GM12878 (cell line): Measurements from ENCODE around the gene EFCC1. TPM values are rescaled to one million over a fixed set of nuclear protein-coding genes. Genes with fewer than 3 reads are reported as not detected.

Source experiments
- ATAC-seq: fragments of 200-7000 bp; cut with Tn5 transposase; 3 replicates; pipeline ENCODE4 v1.9.1; 2020; ENCODE audit warnings: mild to moderate bottlenecking, moderate library complexity
- BruUV-seq: library from RNA; stranded (reverse); fragments of 400-500 nt; replicated peaks from 2 replicates; lab custom pipeline; 2021; lab: Mats Ljungman, UMichigan
- CTCF ChIA-PET: fragments of 300-600 bp; sonication (Branson Sonifier 250); formaldehyde crosslinking; extraction: SDS; loops from one replicate; lab custom pipeline; 2021; ENCODE audit warnings: inconsistent platforms; lab: Yijun Ruan, JAX
- POLR2A ChIA-PET: fragments of 350-600 bp; formaldehyde crosslinking; extraction: SDS; loops from one replicate; lab custom pipeline; 2021; ENCODE audit warnings: inconsistent platforms; lab: Charles Lee
- RAD21 ChIA-PET: fragments of 300-600 bp; sonication (Branson Sonifier 250); formaldehyde crosslinking; loops from one replicate; lab custom pipeline; 2023; ENCODE audit warnings: antibody characterized with exemption; ENCODE audit not compliant: unreplicated experiment; lab: Charles Lee
- SMC1A ChIA-PET: fragments of 300-600 bp; sonication (Branson Sonifier 250); formaldehyde crosslinking; loops from one replicate; lab custom pipeline; 2023; ENCODE audit not compliant: unreplicated experiment, uncharacterized antibody; lab: Charles Lee
- DNase-seq: peaks from one replicate; pipeline ENCODE4 v3.0.0-alpha.2; 2011; ENCODE audit warnings: low read depth, low spot score
- FAIRE-seq: peaks from 3 replicates; lab custom pipeline; 2011; peaks lifted over from hg19 to GRCh38; lab: Jason Lieb, UNC
- H2AFZ ChIP-seq: 2 replicates; pipeline ENCODE4 v1.6.0; 2011; ENCODE audit warnings: low read depth, low read length, control low read depth; ENCODE audit not compliant: control insufficient read depth
- H3K27ac ChIP-seq: 2 replicates; pipeline ENCODE4 v1.5.1; 2011; ENCODE audit warnings: control low read depth; ENCODE audit not compliant: control insufficient read depth, insufficient read depth
- H3K27me3 ChIP-seq, 2 experiments: replicated peaks in 1 of 2; 2 replicates each; pipeline versions ENCODE4 v1.6.0 to v1.6.1; 2011; ENCODE audit warnings: low read length in 1 of 2; ENCODE audit not compliant: control insufficient read depth in 2 of 2, insufficient read depth in 2 of 2
- H3K36me3 ChIP-seq, 2 experiments: 2 replicates each; pipeline ENCODE4 v1.5.1; 2011; ENCODE audit warnings: low read length in 1 of 2; ENCODE audit not compliant: control insufficient read depth in 2 of 2, insufficient read depth in 2 of 2
- H3K4me1 ChIP-seq: 2 replicates; pipeline ENCODE4 v1.6.1; 2011; ENCODE audit warnings: mild to moderate bottlenecking, low read length, moderate library complexity, mixed read lengths; ENCODE audit not compliant: control insufficient read depth, insufficient read depth
- H3K4me2 ChIP-seq: 2 replicates; pipeline ENCODE4 v1.6.0; 2011; ENCODE audit warnings: control low read depth; ENCODE audit not compliant: control insufficient read depth, insufficient read depth
- H3K4me3 ChIP-seq: fragments of 200-600 bp; sonication (generic); 2 replicates; pipeline ENCODE4 v1.5.1; 2016
- H3K79me2 ChIP-seq: 2 replicates; pipeline ENCODE4 v1.6.0; 2011; ENCODE audit warnings: low read length; ENCODE audit not compliant: control insufficient read depth, insufficient read depth
- H3K9ac ChIP-seq: 2 replicates; pipeline ENCODE4 v1.8.0; 2011; ENCODE audit warnings: low read length, control low read depth, mixed read lengths; ENCODE audit not compliant: control insufficient read depth, insufficient read depth
- H3K9me3 ChIP-seq: replicated peaks from 3 replicates; pipeline ENCODE4 v1.5.1; 2011; ENCODE audit warnings: mild to moderate bottlenecking, low read length; ENCODE audit not compliant: control insufficient read depth, insufficient read depth
- H4K20me1 ChIP-seq: 2 replicates; pipeline ENCODE4 v1.6.0; 2011; ENCODE audit not compliant: control insufficient read depth, insufficient read depth
- BCL11A ChIP-seq: IDR thresholded peaks from 2 replicates; pipeline ENCODE4 v1.6.1; 2011; ENCODE audit warnings: low read depth, low read length
- CBFB ChIP-seq: IDR thresholded peaks from 2 replicates; pipeline ENCODE4 v1.6.1; 2016; ENCODE audit warnings: antibody characterized with exemption, low read depth
- CBX3 ChIP-seq: fragments of 200-600 bp; sonication (generic); IDR thresholded peaks from 2 replicates; pipeline ENCODE4 v1.6.1; 2016; ENCODE audit warnings: low read depth, borderline replicate concordance
- CREB1 ChIP-seq: IDR thresholded peaks from 2 replicates; pipeline ENCODE4 v1.6.1; 2012; ENCODE audit warnings: low read depth, mild to moderate bottlenecking, inconsistent platforms
- CREM ChIP-seq: IDR thresholded peaks from 2 replicates; pipeline ENCODE4 v1.6.1; 2014; ENCODE audit warnings: antibody characterized with exemption, low read depth
- E4F1 ChIP-seq: fragments of 450-650 bp; IDR thresholded peaks from 2 replicates; pipeline ENCODE4 v1.6.1; 2018; ENCODE audit warnings: borderline replicate concordance, mild to moderate bottlenecking; ENCODE audit not compliant: partially characterized antibody
- HCFC1 ChIP-seq: fragments of 150-350 bp; IDR thresholded peaks from 2 replicates; pipeline ENCODE4 v1.6.1; 2014; ENCODE audit warnings: low read length
- HDGF ChIP-seq: fragments of 450-650 bp; IDR thresholded peaks from 2 replicates; pipeline ENCODE4 v1.6.1; 2016; ENCODE audit warnings: antibody characterized with exemption
- JUNB ChIP-seq: IDR thresholded peaks from 2 replicates; pipeline ENCODE4 v1.6.1; 2016; ENCODE audit warnings: antibody characterized with exemption, mild to moderate bottlenecking
- NFYB ChIP-seq: IDR thresholded peaks from 2 replicates; pipeline ENCODE4 v1.6.1; 2011; ENCODE audit warnings: low read depth, mild to moderate bottlenecking, low read length, improper control_type of control experiment, moderate library complexity; ENCODE audit not compliant: insufficient read depth
- NR2F1 ChIP-seq: fragments of 450-650 bp; conservative IDR thresholded peaks from 2 replicates; pipeline ENCODE4 v1.6.1; 2017; ENCODE audit warnings: mild to moderate bottlenecking
- POLR2A ChIP-seq: IDR thresholded peaks from 2 replicates; pipeline ENCODE4 v1.6.1; 2011; ENCODE audit warnings: low read depth, mild to moderate bottlenecking, low read length
- RFX5 ChIP-seq: IDR thresholded peaks from 2 replicates; pipeline ENCODE4 v1.6.1; 2011; ENCODE audit warnings: low read depth, low read length, improper control_type of control experiment
- SIN3A ChIP-seq: IDR thresholded peaks from 2 replicates; pipeline ENCODE4 v1.6.1; 2012; ENCODE audit warnings: low read depth, low read length, improper control_type of control experiment
- SMAD1 ChIP-seq: fragments of 450-650 bp; IDR thresholded peaks from 2 replicates; pipeline ENCODE4 v1.6.1; 2018; ENCODE audit warnings: mild to moderate bottlenecking, low read depth; ENCODE audit not compliant: partially characterized antibody
- STAT1 ChIP-seq: fragments of 450-650 bp; conservative IDR thresholded peaks from 2 replicates; pipeline ENCODE4 v1.6.1; 2014; ENCODE audit warnings: antibody characterized with exemption, mild to moderate bottlenecking
- STAT3 ChIP-seq: IDR thresholded peaks from 2 replicates; pipeline ENCODE4 v1.6.1; 2011; ENCODE audit warnings: low read depth, low read length, improper control_type of control experiment
- WRNIP1 ChIP-seq: IDR thresholded peaks from 2 replicates; pipeline ENCODE4 v1.6.1; 2011; ENCODE audit warnings: low read depth, low read length, improper control_type of control experiment, borderline replicate concordance
- YY1 ChIP-seq: IDR thresholded peaks from 2 replicates; pipeline ENCODE4 v1.6.1; 2011; ENCODE audit warnings: low read depth, mild to moderate bottlenecking, low read length
- ZNF687 ChIP-seq: fragments of 450-650 bp; IDR thresholded peaks from 2 replicates; pipeline ENCODE4 v1.6.1; 2017; ENCODE audit warnings: mild to moderate bottlenecking, moderate library complexity
- whole genome bisulfite sequencing: methylation state at CpG from one replicate; pipeline ENCODE4 v1.1.6; 2016; ENCODE audit warnings: low lambda C conversion rate; ENCODE audit not compliant: insufficient replicate concordance, insufficient coverage; ENCODE audit errors: missing lambda C conversion rate; 5-methylcytosine and 5-hydroxymethylcytosine counted together
- in situ Hi-C: fragments of 300-500 bp; cut with MboI; formaldehyde crosslinking; loops from 9 replicates; pipeline ENCODE4 v1.14.3; 2018; ENCODE audit warnings: mixed read lengths
- intact Hi-C: fragments of 100-400 bp; cut with micrococcal nuclease; formaldehyde crosslinking; loops from one replicate; pipeline ENCODE4 v1.14.2; 2022; ENCODE audit not compliant: unreplicated experiment
- polyA plus RNA-seq, 11 experiments: library from polyadenylated mRNA; depleted of rRNA in 4 of 11; unstranded in 6 of 11; stranded (reverse) in 5 of 11; fragments of >200 nt; fragmentation: Nextera tagmentation in 4 of 11; fragmentation: Illumina TruSeq in 1 of 11; extraction: Ambion mirVana in 4 of 11; extraction: Trizol in 1 of 11; gene quantifications; 1 replicate in 1 of 11; 2 replicates in 10 of 11; pipeline versions ENCODE4 v1.2.1 to v1.2.3, GENCODE V29; 2011 to 2016; ENCODE audit warnings: inconsistent platforms in 2 of 11, missing spikeins in 2 of 11, low read depth in 1 of 11
- total RNA-seq, 4 experiments: library from RNA; depleted of rRNA in 3 of 4; stranded (reverse); fragments of >200 nt in 3 of 4; fragmentation: Illumina TruSeq in 1 of 4; extraction: Trizol in 1 of 4; gene quantifications; 2 replicates each; pipeline versions ENCODE4 v1.2.1 to v1.2.3, GENCODE V29; 2013 to 2021

The EFCC1 gene
- total and polyA plus RNA-seq, 10 of the 15 experiments (the other 5 are each of a cell fraction or from before 2014, with no cell fraction given), result not detected

- CTCF ChIA-PET, result interaction anchor here (1.4 to 1.7 kb wide), 2 partner anchors 17 to 29 kb away, joined by 4 to 5 read pairs; no protein-coding TSS in a partner anchor
- H3K9me3 ChIP-seq, result no peaks in the 10 kb centered on the region; the same call in 2 of the 3 replicates
- H3K36me3 ChIP-seq, result no peaks in the 10 kb centered on the region
- in situ Hi-C loops (no loop called here), intact Hi-C loops (no loop called here)
- no peak for ATAC-seq
- no TSS peak for BruUV-seq
- SMC1A ChIA-PET, result no interaction called here
- FAIRE-seq, result no peak
- no peak for TF ChIP-seq CBFB
- TF ChIP-seq HDGF, result no peak
- no peak for TF ChIP-seq HCFC1
- no peak for TF ChIP-seq NR2F1
- no peak for TF ChIP-seq NFYB
- TF ChIP-seq E4F1, result no peak
- no peak for TF ChIP-seq WRNIP1
- no peak for TF ChIP-seq STAT3
- TF ChIP-seq RFX5, result no peak
- TF ChIP-seq SMAD1, result no peak
- TF ChIP-seq SIN3A, result no peak
- TF ChIP-seq CBX3, result no peak
- TF ChIP-seq CREB1, result no peak
- TF ChIP-seq CREM, result no peak
- TF ChIP-seq STAT1, result no peak
- no peak for TF ChIP-seq ZNF687
- no peak for TF ChIP-seq JUNB
- no peak for TF ChIP-seq BCL11A
- no peak for TF ChIP-seq YY1
- TF ChIP-seq POLR2A, result no peak
- no peaks in the 10 kb centered on the region for H3K79me2 ChIP-seq
- WGBS, result 19% methylated on average over 5 of the region's 5 CpGs
- H4K20me1 ChIP-seq, result no peaks in the 10 kb centered on the region
- RAD21 ChIA-PET, result interaction anchor here (0.7 kb wide), 1 partner anchor 54 kb away, joined by 3 read pairs; no protein-coding TSS in a partner anchor
- DNase-seq, result no peak
- peaks cover 9 to 18% of the 10 kb centered on the region in 2 experiments for H3K27me3 ChIP-seq
- H3K4me3 ChIP-seq, result no peak overlapping the region
- 0 out of 2 replicates have a peak, but pooled peaks cover 4% of the 10 kb centered on the region for H3K4me1 ChIP-seq
- no peak overlapping the region for H3K27ac ChIP-seq
- H3K4me2 ChIP-seq, result no peak overlapping the region
- POLR2A ChIA-PET, result interaction anchor here (0.6 to 1.5 kb wide), 4 partner anchors 10 to 1555 kb away, joined by 3 to 4 read pairs (median 3); no protein-coding TSS in a partner anchor
- no peak overlapping the region for H3K9ac ChIP-seq
- H2AFZ ChIP-seq, result no peak overlapping the region
Measured at GRCh38 chr3:128999102-128999501, 2.0 kb upstream of the EFCC1 start.
